Measurements from ENCODE around the gene ERC2.

- no peak for TF ChIP-seq GATA3 (IDR thresholded peaks at IDR 0.05; ENCODE audit: low read depth, low read length)
- TF ChIP-seq GATA2 (IDR thresholded peaks at IDR 0.05; ENCODE audit: low read depth, low read length) = no peak
These were observed 171.9 kb downstream of the ERC2 start for GRCh38 chr3:56296361-56296760.

All from SH-SY5Y (cell line).